IPS-15b (cell line): Measurements from ENCODE around the gene MS4A18.
"Not testable (repeated sequence)": the region's sequence is repeated elsewhere in the genome, so short reads cannot be mapped to it uniquely, and the experiment has no call there.

Experiments used
- H3K27me3 ChIP-seq: one replicate; pipeline ENCODE4 v1.6.1; 2013; ENCODE audit warnings: low read length; ENCODE audit not compliant: control insufficient read depth, insufficient read depth
- H3K36me3 ChIP-seq: one replicate; pipeline ENCODE4 v1.6.1; 2013; ENCODE audit warnings: low read length; ENCODE audit not compliant: control insufficient read depth, insufficient read depth
- H3K4me1 ChIP-seq: one replicate; pipeline ENCODE4 v1.6.1; 2013; ENCODE audit warnings: mild to moderate bottlenecking, low read length; ENCODE audit not compliant: control insufficient read depth, insufficient read depth
- H3K4me3 ChIP-seq: one replicate; pipeline ENCODE4 v1.5.1; 2013; ENCODE audit warnings: low read depth, low read length
- H3K9ac ChIP-seq: one replicate; pipeline ENCODE4 v1.6.1; 2013; ENCODE audit warnings: low read depth, mild to moderate bottlenecking, low read length
- H3K9me3 ChIP-seq: one replicate; pipeline ENCODE4 v1.6.1; 2013; ENCODE audit warnings: mild to moderate bottlenecking, low read length; ENCODE audit not compliant: control insufficient read depth, insufficient read depth

MS4A18 gene

DNA sequence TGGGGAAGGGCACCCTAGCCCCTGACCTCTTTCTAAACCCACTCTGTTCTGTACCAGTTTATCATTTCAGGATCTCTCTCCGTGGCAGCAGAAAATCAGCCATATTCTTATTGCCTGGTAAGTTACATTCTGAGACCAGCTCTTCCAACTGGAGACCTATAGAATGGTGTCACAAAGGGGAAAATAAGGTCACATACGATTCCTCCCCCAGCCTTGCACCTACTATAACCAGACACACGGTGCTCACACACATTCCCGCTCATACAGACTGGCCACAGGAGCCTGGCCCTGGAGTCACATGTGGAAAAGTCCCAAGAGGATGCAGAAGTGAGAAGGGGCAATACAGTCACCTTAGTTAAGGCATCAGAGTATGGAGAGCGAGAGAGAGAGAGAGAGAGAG is 17.6 kb upstream of the MS4A18 start:
- H3K36me3 ChIP-seq: no peaks in the 10 kb centered on the region
- H3K9ac ChIP-seq: no peak overlapping the region
- peaks cover 2% of the 10 kb centered on the region for H3K27me3 ChIP-seq
- no peaks in the 10 kb centered on the region for H3K9me3 ChIP-seq
- H3K4me3 ChIP-seq: no peak overlapping the region
- no peaks in the 10 kb centered on the region for H3K4me1 ChIP-seq

- H3K27me3 ChIP-seq: no peaks in the 10 kb centered on the region
- H3K9ac ChIP-seq: no peak overlapping the region
- H3K9me3 ChIP-seq: no peaks in the 10 kb centered on the region
- no peaks in the 10 kb centered on the region for H3K36me3 ChIP-seq
- H3K4me3 ChIP-seq: no peak overlapping the region
- H3K4me1 ChIP-seq: no peaks in the 10 kb centered on the region
Observed at GRCh38 chr11:60710482-60710881, 14.0 kb upstream of the MS4A18 start.

- no peaks in the 10 kb centered on the region for H3K36me3 ChIP-seq
- H3K9me3 ChIP-seq: no peaks in the 10 kb centered on the region
- H3K9ac ChIP-seq: no peak overlapping the region
- H3K27me3 ChIP-seq: no peaks in the 10 kb centered on the region
- no peak overlapping the region for H3K4me3 ChIP-seq
- H3K4me1 ChIP-seq: no peaks in the 10 kb centered on the region
Observed at GRCh38 chr11:60711276-60711675, 13.2 kb upstream of the MS4A18 start.

- H3K27me3 ChIP-seq, H3K4me1 ChIP-seq, H3K36me3 ChIP-seq, H3K9ac ChIP-seq, H3K9me3 ChIP-seq, H3K4me3 ChIP-seq: not testable (repeated sequence)
Observed at GRCh38 chr11:60713423-60713822, 11.1 kb upstream of the MS4A18 start.

GRCh38 chr11:60717956-60718355 is 6.6 kb upstream of the MS4A18 start:
- H3K4me1 ChIP-seq: no peaks in the 10 kb centered on the region
- no peak overlapping the region for H3K9ac ChIP-seq
- H3K9me3 ChIP-seq: peaks cover 5% of the 10 kb centered on the region
- no peak overlapping the region for H3K4me3 ChIP-seq
- H3K27me3 ChIP-seq: no peaks in the 10 kb centered on the region
- H3K36me3 ChIP-seq: no peaks in the 10 kb centered on the region

DNA sequence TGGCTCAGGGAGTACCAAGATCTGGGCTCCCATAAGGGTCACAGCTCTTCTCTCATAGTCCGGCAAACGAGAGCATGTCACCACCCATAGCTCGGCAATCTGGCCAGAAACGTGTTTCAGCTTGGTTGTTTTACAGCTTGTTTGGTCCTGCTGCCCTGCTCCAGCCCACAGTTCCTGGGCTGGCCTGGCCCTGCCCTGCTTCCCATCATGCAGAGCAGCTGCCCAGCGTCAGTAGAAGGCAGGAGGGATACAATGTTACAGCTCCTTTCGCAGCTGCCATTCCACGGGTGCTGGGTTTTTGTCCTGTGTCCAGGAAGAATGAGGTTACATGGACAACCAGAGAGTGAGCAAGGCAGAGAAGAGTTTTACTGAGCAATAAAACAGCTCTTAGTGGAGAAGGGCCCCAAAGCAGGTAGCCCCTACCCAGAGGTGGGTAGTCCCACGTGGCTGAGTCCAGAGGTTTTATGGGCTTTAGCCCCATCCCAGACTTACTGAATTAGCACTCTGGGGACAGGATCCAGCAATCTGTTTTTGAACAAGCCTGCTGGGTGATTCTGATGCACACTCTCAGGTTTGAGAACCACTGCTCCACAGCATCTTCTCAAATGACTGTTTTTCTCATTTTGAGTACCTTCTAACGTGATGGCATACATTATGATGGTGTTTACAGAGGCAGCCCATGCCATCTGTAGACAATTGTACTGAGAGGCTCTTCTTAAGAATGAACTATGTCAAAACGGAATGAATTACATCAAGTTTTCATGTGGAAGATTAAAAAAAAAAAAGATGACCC is 5.8 kb upstream of the MS4A18 start:
- Histone ChIP-seq H3K9ac (no peak overlapping the region), H3K27me3 (no peaks in the 10 kb centered on the region), H3K36me3 (no peaks in the 10 kb centered on the region), H3K9me3 (peaks cover 5% of the 10 kb centered on the region), H3K4me1 (no peaks in the 10 kb centered on the region), H3K4me3 (no peak overlapping the region)

GRCh38 chr11:60719391-60719790 is 5.1 kb upstream of the MS4A18 start:
- Histone ChIP-seq H3K27me3 (no peaks in the 10 kb centered on the region), H3K4me3 (no peak overlapping the region), H3K9ac (no peak overlapping the region), H3K36me3 (no peaks in the 10 kb centered on the region), H3K9me3 (peaks cover 5% of the 10 kb centered on the region), H3K4me1 (no peaks in the 10 kb centered on the region)

GRCh38 chr11:60720460-60720859 is 4.1 kb upstream of the MS4A18 start:
- peaks cover 5% of the 10 kb centered on the region for H3K9me3 ChIP-seq
- H3K4me3 ChIP-seq: no peak overlapping the region
- H3K27me3 ChIP-seq: peaks cover 4% of the 10 kb centered on the region
- H3K4me1 ChIP-seq: no peaks in the 10 kb centered on the region
- no peak overlapping the region for H3K9ac ChIP-seq
- H3K36me3 ChIP-seq: no peaks in the 10 kb centered on the region

GRCh38 chr11:60725592-60725991 is 1.1 kb downstream of the MS4A18 start:
- H3K4me3 ChIP-seq: no peak overlapping the region
- H3K4me1 ChIP-seq: no peaks in the 10 kb centered on the region
- no peaks in the 10 kb centered on the region for H3K36me3 ChIP-seq
- H3K9ac ChIP-seq: no peak overlapping the region
- peaks cover 4% of the 10 kb centered on the region for H3K27me3 ChIP-seq
- no peaks in the 10 kb centered on the region for H3K9me3 ChIP-seq

DNA sequence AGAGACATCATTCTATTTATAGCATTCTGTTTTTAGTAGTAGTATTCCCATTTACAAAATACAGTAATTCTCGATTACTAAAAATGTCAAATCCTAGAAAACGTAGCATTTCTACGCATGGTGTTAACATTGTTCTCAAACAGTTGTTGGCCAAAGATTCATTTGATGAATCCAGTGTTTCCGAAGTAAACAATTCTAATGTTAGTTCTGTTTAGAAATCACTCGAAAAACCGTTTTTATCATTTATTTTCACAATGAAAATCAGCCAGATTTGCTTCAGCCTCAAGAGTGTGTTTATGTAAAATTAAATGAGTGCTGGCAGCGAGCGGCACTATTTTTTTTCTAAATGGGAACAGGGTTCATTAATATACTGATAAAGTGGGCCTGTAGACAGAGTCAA is 7.1 kb downstream of the MS4A18 start:
- H3K9me3 ChIP-seq: no peaks in the 10 kb centered on the region
- H3K4me3 ChIP-seq: no peak overlapping the region
- no peaks in the 10 kb centered on the region for H3K27me3 ChIP-seq
- no peak overlapping the region for H3K9ac ChIP-seq
- no peaks in the 10 kb centered on the region for H3K4me1 ChIP-seq
- no peaks in the 10 kb centered on the region for H3K36me3 ChIP-seq

- no peaks in the 10 kb centered on the region for H3K9me3 ChIP-seq
- H3K9ac ChIP-seq: no peak overlapping the region
- H3K4me1 ChIP-seq: no peaks in the 10 kb centered on the region
- H3K4me3 ChIP-seq: no peak overlapping the region
- H3K27me3 ChIP-seq: no peaks in the 10 kb centered on the region
- H3K36me3 ChIP-seq: no peaks in the 10 kb centered on the region
Observed at GRCh38 chr11:60734279-60734678, 9.8 kb downstream of the MS4A18 start.

DNA sequence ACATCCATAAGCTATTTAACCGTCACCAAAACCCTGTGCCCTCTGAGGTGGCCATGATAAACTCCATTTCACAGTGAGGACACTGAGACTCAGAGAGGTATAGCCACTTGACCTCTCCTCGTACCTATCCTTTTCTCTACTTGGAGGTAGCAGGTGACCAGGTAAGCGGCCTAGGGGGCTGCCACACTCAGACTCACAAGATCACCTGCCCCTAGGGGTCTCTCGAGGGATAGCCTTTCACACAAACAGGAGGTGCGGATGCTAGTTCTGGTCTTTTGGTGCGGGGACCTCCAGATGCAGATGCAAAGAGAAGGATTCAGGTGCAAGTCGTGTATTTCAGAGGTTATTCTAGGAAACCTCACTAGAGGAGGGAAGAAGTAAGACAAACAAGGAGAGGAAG is 14.6 kb downstream of the MS4A18 start:
- H3K4me3 ChIP-seq: no peak overlapping the region

More for the DNA sequence above, 14.6 kb downstream of the MS4A18 start:
- no peaks in the 10 kb centered on the region for H3K36me3 ChIP-seq
- H3K9me3 ChIP-seq: no peaks in the 10 kb centered on the region
- no peak overlapping the region for H3K9ac ChIP-seq
- no peaks in the 10 kb centered on the region for H3K27me3 ChIP-seq
- H3K4me1 ChIP-seq: no peaks in the 10 kb centered on the region
